HG03025 (cell line): ENCODE measurements around the gene CCS.
"Not testable (repeated sequence)": the region's sequence is repeated elsewhere in the genome, so short reads cannot be mapped to it uniquely, and the experiment has no call there.

Experiments
- ATAC-seq: cut with Tn5 transposase; IDR thresholded peaks from one replicate; pipeline ENCODE4 v1.9.1; 2021; ENCODE audit warnings: mild to moderate bottlenecking, moderate library complexity; ENCODE audit not compliant: unreplicated experiment, low FRiP score

CCS gene

GRCh38 chr11:66561178-66561974, 31.6 kb upstream of the CCS start:
- no peak for ATAC-seq

DNA sequence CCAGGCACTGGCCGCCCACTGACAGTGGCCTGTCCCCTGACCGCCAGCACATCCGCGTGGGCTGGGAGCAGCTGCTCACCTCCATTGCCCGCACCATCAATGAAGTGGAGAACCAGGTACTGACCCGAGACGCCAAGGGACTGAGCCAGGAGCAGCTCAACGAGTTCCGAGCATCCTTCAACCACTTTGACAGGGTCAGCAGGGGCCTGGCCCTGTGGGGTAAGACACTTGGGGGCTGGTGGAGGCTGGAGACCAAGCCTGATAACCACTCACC, 31.1 kb upstream of the CCS start:
- no peak for ATAC-seq

- no peak for ATAC-seq
Observed at GRCh38 chr11:66562275-66562674, 30.7 kb upstream of the CCS start.

GRCh38 chr11:66562907-66563583, 29.9 kb upstream of the CCS start:
- ATAC-seq: no peak

DNA sequence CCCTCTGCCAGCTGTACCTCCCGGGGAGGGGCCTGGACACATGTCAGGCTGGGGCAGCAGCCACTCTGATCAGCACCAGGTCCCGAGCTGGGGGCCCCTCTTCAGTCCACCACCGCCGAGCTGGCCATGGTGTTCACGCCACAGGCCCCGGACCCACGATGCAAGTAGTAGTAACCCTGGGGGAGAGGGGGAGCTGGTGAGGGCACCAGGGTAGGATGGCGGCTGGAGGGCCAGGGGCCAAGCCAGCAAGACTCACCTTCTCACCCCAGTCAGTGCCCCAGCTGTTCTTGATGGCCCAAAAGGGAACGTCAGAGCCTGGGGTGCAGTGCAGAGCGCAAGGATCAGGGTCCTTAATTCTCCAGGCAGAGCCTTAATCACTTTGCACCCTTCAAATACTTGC, 29.2 kb upstream of the CCS start:
- no peak for ATAC-seq

DNA sequence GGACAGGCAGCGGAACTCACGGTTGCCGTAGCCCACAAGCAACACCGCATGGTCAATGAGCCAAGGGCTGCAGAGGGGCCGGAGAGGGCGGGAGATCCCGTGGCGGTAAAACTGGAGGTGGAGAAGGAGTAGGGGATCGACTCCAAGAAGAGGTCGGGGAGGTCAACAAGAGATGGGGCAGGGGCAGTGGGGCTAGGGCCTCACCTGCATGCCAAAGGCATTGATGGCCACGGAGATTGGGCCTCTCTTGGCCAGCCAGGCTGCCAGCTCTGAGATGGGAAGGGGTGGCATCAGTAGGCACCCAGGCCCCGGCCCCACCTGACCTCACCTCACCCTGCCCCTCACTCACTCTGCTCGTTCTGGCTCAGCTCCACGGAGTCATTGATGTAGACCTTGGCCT, 28.4 kb upstream of the CCS start:
- ATAC-seq: no peak

DNA sequence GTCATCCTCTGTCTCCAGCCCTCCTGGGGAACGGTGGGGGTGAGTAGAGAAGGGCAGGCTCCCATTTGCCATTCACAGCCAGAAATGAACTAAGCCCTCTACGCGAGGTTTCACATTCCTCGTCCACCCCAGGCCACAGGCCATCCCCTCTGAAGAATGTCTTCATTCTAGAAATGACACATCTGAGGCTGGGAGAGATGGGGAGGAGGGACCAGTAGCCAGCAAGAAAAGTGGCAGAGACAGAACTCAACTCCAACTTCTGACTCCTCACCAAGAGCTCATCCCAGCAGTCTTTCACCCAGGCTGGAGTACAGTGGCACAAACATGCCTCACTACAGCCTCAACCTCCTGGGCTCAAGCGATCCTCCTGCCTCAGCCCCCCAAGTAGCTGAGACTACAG, 28.0 kb upstream of the CCS start:
- ATAC-seq: no peak

- no peak for ATAC-seq
Observed at GRCh38 chr11:66566221-66566620, 26.8 kb upstream of the CCS start.

GRCh38 chr11:66567787-66568123, 25.2 kb upstream of the CCS start:
- ATAC-seq: no peak

GRCh38 chr11:66568124-66568916, 24.7 kb upstream of the CCS start, which contains the start of gene CTSF:
Gene CTSF (minus strand): TSS chr11:66568606. CDS start chr11:66568486, 120 bp downstream.
- ATAC-seq: no peak

DNA sequence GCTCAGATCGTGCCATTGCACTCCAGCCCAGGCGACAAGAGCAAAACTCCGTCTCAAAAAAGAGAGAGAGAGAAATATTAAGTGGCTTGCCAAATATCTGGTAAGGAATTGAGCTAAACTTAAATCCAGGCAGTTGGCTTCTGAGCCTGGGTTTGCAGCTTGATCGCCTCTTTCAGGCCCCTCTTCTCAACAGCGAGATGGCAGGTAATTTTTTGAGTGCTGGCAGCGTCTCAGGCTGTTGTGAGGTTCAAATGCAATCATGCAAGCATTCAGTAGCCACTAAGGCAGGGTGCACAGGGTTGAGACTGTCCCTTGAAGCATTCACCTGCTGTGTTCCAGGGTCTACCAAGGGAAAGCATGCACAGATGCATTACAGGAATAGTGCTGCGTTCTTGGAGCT, 23.9 kb upstream of the CCS start:
- ATAC-seq: no peak

- no peak for ATAC-seq
Observed at GRCh38 chr11:66570079-66570849, 22.7 kb upstream of the CCS start.

GRCh38 chr11:66570850-66571180, 22.2 kb upstream of the CCS start:
- ATAC-seq: no peak

- ATAC-seq: no peak
Observed at GRCh38 chr11:66579017-66579606, 13.9 kb upstream of the CCS start.

DNA sequence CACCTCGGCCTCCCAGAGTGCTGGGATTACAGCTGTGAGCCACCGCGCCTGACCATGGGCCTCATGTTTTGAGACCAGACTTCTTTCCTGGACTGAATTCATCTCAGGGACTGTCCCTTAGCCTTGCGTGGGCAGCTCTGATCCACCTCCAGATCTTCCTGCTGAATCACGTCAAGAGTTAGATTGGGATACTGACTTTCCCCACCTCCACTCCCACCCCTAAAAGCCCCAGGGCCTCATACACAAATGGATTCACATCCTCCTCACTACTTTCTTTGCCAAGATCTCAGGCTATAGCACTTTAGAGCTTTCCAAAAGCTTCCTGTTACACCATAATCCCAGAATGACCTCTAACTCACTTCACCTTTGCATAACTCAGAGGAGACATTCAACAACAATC, 12.2 kb upstream of the CCS start:
- no peak for ATAC-seq

DNA sequence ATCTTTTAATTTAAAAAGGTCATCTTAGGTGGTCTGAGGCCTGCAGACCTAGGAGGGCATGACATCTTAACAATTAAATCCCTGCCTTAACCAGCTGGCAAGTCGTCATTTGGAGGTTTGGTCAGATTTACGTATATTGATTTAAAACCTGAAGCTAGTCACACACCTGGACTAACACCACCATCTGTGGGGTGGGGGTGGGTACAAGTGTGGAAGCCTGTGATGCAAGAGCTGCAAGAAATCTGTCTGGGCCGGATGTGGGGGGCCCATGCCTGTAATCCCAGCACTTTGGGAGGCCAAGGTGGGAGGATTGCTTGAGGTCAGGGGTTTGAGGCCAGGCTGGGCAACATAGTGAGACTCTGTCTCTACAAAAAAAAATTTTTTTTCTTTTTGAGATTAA, 11.7 kb upstream of the CCS start:
- ATAC-seq: no peak

GRCh38 chr11:66582565-66583147, 10.3 kb upstream of the CCS start:
- ATAC-seq: not testable (repeated sequence)

GRCh38 chr11:66585447-66585846, 7.5 kb upstream of the CCS start:
- ATAC-seq: not testable (repeated sequence)

DNA sequence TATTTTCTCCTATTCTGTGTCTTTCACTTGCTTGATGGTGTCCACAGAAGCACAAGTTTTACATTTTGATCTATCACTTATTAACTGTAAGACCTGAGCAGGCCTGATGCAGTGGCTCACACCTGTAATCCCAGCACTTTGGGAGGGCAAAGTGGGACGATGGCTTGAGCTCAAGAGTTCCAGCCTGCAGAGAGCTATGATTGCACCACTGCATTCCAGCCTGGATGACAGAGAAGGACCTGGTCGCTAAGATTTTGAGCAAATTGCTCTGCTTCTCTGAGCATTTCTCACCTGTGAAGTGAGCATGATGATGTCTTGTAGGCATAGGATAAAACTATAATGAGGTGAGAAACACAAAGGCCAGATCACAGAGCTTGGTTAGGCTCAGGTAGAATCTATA, 6.8 kb upstream of the CCS start:
- no peak for ATAC-seq

- ATAC-seq: not testable (repeated sequence)
Observed at GRCh38 chr11:66589315-66589714, 3.7 kb upstream of the CCS start.
